ENCODE measurements around the gene PLEKHM2.

GRCh38 chr1:15707239-15707925 is 23.3 kb downstream of the PLEKHM2 start:
- TF ChIP-seq ZC3H10 (CRISPR knock-in tag; IDR thresholded peaks at IDR 0.05) (no peak), OSR1 (CRISPR knock-in tag; IDR thresholded peaks at IDR 0.05) (no peak), RARB (CRISPR knock-in tag; IDR thresholded peaks at IDR 0.05) (no peak), ZNF70 (CRISPR knock-in tag; IDR thresholded peaks at IDR 0.05) (no peak), ESRRG (CRISPR knock-in tag; IDR thresholded peaks at IDR 0.05) (no peak), PATZ1 (CRISPR knock-in tag; IDR thresholded peaks at IDR 0.05; ENCODE audit: borderline replicate concordance) (no peak), ZFP3 (CRISPR knock-in tag; IDR thresholded peaks at IDR 0.05) (no peak), ARNTL (CRISPR knock-in tag; IDR thresholded peaks at IDR 0.05; ENCODE audit: borderline replicate concordance, low read depth) (no peak)
